Lung (tissue), 12 donors: ENCODE results near the gene IFIT2. TPM values are rescaled to one million over a fixed set of nuclear protein-coding genes. Genes with fewer than 3 reads are reported as not detected.
A peak's percentile ranks its signal among the peaks of the same experiment; 100 is the strongest.

Experiments
- ATAC-seq: fragments of 200-7000 bp; cut with Tn5 transposase; one replicate; pipeline ENCODE4 v1.9.1; 2020; ENCODE audit warnings: moderate number of reproducible peaks; ENCODE audit not compliant: insufficient read depth, low FRiP score
- DNase-seq, 3 donors: peaks; one replicate each; pipeline ENCODE4 v3.0.0-alpha.2; 2013 to 2017
- H3K27ac ChIP-seq, 2 donors: one replicate each; pipeline ENCODE4 v1.5.1; 2013; ENCODE audit warnings: mild to moderate bottlenecking in 2 of 2, moderate library complexity in 2 of 2, control low read depth in 1 of 2, inconsistent platforms in 1 of 2, low read depth in 1 of 2, low read length in 1 of 2
- H3K27me3 ChIP-seq, 3 donors: one replicate each; pipeline ENCODE4 v1.5.1; 2013; ENCODE audit warnings: low read length in 2 of 3; ENCODE audit not compliant: control insufficient read depth in 3 of 3, insufficient read depth in 3 of 3
- H3K36me3 ChIP-seq, 4 donors: one replicate each; pipeline ENCODE4 v1.5.1; 2013; ENCODE audit warnings: low read length in 4 of 4, mild to moderate bottlenecking in 1 of 4, moderate library complexity in 1 of 4; ENCODE audit not compliant: control insufficient read depth in 4 of 4, insufficient read depth in 4 of 4
- H3K4me1 ChIP-seq, 5 donors: one replicate each; pipeline ENCODE4 v1.5.1; 2013; ENCODE audit warnings: low read length in 5 of 5, mild to moderate bottlenecking in 2 of 5, moderate library complexity in 1 of 5; ENCODE audit not compliant: control insufficient read depth in 5 of 5, insufficient read depth in 5 of 5
- H3K4me3 ChIP-seq: one replicate; pipeline ENCODE4 v1.5.1; 2013; ENCODE audit warnings: mild to moderate bottlenecking, control low read depth, moderate library complexity
- H3K9ac ChIP-seq, 2 donors: one replicate each; pipeline ENCODE4 v1.5.1; 2013; ENCODE audit warnings: low read length in 2 of 2, control low read depth in 1 of 2; ENCODE audit not compliant: insufficient read depth in 1 of 2
- H3K9me3 ChIP-seq, 4 donors: one replicate each; pipeline ENCODE4 v1.5.1; 2013; ENCODE audit warnings: low read length in 3 of 4, mild to moderate bottlenecking in 1 of 4, moderate library complexity in 1 of 4; ENCODE audit not compliant: control insufficient read depth in 4 of 4, insufficient read depth in 3 of 4
- CTCF ChIP-seq: IDR thresholded peaks from 2 replicates; pipeline ENCODE4 v1.5.1; 2012; ENCODE audit warnings: mild to moderate bottlenecking; ENCODE audit errors: control extremely low read depth, extremely low read depth
- WGBS, 2 donors: extraction: QIAGEN DNeasy Blood & Tissue Kit; methylation state at CpG; one replicate each; pipeline ENCODE4 v1.1.7; 2013; 5-methylcytosine and 5-hydroxymethylcytosine counted together
- polyA plus RNA-seq, 2 donors: library from polyadenylated mRNA; stranded (reverse); fragments of 200-250 nt; gene quantifications; one replicate each; pipeline ENCODE4 v1.2.1, GENCODE V29; 2013
- total RNA-seq, 2 donors: library from RNA; depleted of rRNA in 1 of 2; stranded (reverse); fragments of >200 nt in 1 of 2; gene quantifications; one replicate each; pipeline ENCODE4 v1.2.1, GENCODE V29; 2014 to 2021
- donor health status: control.
- donor health status: control.
- donor health status: Bipolar disorder and iron deficiency.
- donor health status: healthy.
- donor health status: DM: yes; HTN: yes; CAD: no.

The IFIT2 gene
- total and polyA plus RNA-seq, 4 donors: 8.1 to 17.8 (median 14.1) TPM

GRCh38 chr10:89255793-89256192 is 46.1 kb upstream of the IFIT2 start:
- Histone ChIP-seq H3K36me3 (no peaks in the 10 kb centered on the region), H3K4me3 (no peak overlapping the region), H3K9me3 (peaks cover 0 to 3% (median 1%) of the 10 kb centered on the region in 4 donors), H3K27ac (peak overlapping the region in 1 of 2 donors; percentile 17), H3K27me3 (no peaks in the 10 kb centered on the region), H3K4me1 (peaks cover 0 to 44% (median 0%) of the 10 kb centered on the region in 5 donors), H3K9ac (no peak overlapping the region)
- no peak for TF ChIP-seq CTCF
- DNase-seq (no peak), ATAC-seq (no peak)

DNA sequence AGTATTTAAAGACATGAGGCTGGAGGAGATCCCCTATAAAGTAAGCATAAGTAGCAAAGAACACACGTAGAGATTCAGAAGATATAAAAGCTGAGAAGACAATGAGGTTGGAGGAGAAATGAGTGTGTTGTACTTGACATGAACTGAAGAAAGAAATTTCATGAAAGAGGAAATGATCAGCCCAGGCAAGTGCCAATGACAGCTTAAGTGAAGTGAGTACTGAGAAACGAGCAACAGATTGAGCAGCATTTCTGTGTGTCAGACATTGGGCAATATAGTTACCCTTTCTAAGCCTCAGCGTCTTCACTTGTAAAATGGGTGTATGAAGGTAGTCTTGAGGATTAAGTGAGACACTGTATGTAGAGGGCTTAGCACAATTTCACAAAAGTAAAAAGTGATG is 45.5 kb upstream of the IFIT2 start:
- DNase-seq (peak in 2 of 3 donors; percentile 55 to 72), ATAC-seq (no peak)
- H3K4me1 ChIP-seq: peaks cover 0 to 39% (median 0%) of the 10 kb centered on the region in 5 donors
- no peaks in the 10 kb centered on the region for H3K27me3 ChIP-seq
- H3K9me3 ChIP-seq: peaks cover 0 to 3% (median 1%) of the 10 kb centered on the region in 4 donors
- H3K9ac ChIP-seq: no peak overlapping the region
- no peak overlapping the region for H3K27ac ChIP-seq
- WGBS, 2 donors: 50 to 61% methylated on average over 3 of the region's 3 CpGs
- no peak overlapping the region for H3K4me3 ChIP-seq
- TF ChIP-seq CTCF: no peak
- H3K36me3 ChIP-seq: no peaks in the 10 kb centered on the region

GRCh38 chr10:89256962-89257361 is 44.9 kb upstream of the IFIT2 start:
- DNase-seq: peak; percentile 30 to 63 (median 60)
- H3K4me1 ChIP-seq: peaks cover 0 to 38% (median 0%) of the 10 kb centered on the region in 5 donors
- no peaks in the 10 kb centered on the region for H3K36me3 ChIP-seq
- H3K9me3 ChIP-seq: peaks cover 0 to 3% (median 1%) of the 10 kb centered on the region in 4 donors
- 73 to 78% methylated on average over 1 of the region's 1 CpG for WGBS, 2 donors
- peak overlapping the region in 1 of 2 donors; percentile 23 for H3K9ac ChIP-seq
- H3K27me3 ChIP-seq: no peaks in the 10 kb centered on the region
- peak overlapping the region in 1 of 2 donors; percentile 0 for H3K27ac ChIP-seq
- TF ChIP-seq CTCF: no peak
- ATAC-seq: no peak
- H3K4me3 ChIP-seq: no peak overlapping the region

DNA sequence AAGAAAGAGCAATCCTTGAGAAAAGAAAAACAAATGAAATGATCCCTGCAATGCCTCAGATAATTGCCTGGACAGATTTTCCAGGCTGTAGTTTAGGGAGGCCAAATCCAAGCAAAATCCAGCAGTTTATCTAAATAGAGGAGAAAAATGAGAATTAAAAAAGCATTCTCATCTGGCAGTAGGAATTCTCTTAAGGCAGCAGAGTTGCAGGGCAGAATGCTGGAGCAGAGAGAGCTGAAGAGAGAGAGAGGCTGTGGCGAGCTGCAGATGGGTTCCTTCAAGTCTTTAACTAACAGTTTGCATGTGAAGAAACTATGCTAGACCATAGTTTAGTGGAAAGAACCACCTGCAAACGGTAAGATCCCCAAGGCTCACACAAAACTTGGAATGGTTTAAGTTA is 44.3 kb upstream of the IFIT2 start:
- peaks cover 0 to 3% (median 1%) of the 10 kb centered on the region in 4 donors for H3K9me3 ChIP-seq
- peak overlapping the region in 1 of 2 donors; percentile 33 for H3K9ac ChIP-seq
- H3K27ac ChIP-seq: peak overlapping the region in 1 of 2 donors; percentile 0
- no peak for TF ChIP-seq CTCF
- ATAC-seq: no peak
- DNase-seq: peak; percentile 41 to 85 (median 82)
- no peak overlapping the region for H3K4me3 ChIP-seq
- no peaks in the 10 kb centered on the region for H3K27me3 ChIP-seq
- WGBS, 2 donors: 62 to 73% methylated on average over 2 of the region's 2 CpGs
- no peaks in the 10 kb centered on the region for H3K36me3 ChIP-seq
- peaks cover 0 to 38% (median 0%) of the 10 kb centered on the region in 5 donors for H3K4me1 ChIP-seq
